Gastroesophageal sphincter (tissue), 4 donors: ENCODE measurements around the gene FBXO11. TPM values are rescaled to one million over a fixed set of nuclear protein-coding genes. Genes with fewer than 3 reads are reported as not detected.
"Not testable (repeated sequence)": the region's sequence is repeated elsewhere in the genome, so short reads cannot be mapped to it uniquely, and the experiment has no call there.

Source experiments
- ATAC-seq: fragments of 150-250 bp; one replicate; pipeline ENCODE4 v1.9.1; 2016; ENCODE audit warnings: mild to moderate bottlenecking, moderate library complexity
- H3K27ac ChIP-seq, 4 donors: fragments of 200-600 bp; sonication (generic) in 3 of 4; 1 replicate in 3 of 4; 2 replicates in 1 of 4; pipeline ENCODE4 v1.5.1; 2016 to 2019
- H3K27me3 ChIP-seq: fragments of 200-600 bp; sonication (generic); one replicate; pipeline ENCODE4 v1.5.1; 2019
- H3K36me3 ChIP-seq, 2 donors: fragments of 200-600 bp; sonication (generic); one replicate each; pipeline ENCODE4 v1.5.1; 2019; ENCODE audit warnings: control low read depth in 1 of 2
- H3K4me1 ChIP-seq, 3 donors: fragments of 200-600 bp; sonication (generic); 1 replicate in 2 of 3; 2 replicates in 1 of 3; pipeline ENCODE4 v1.5.1; 2016 to 2019; ENCODE audit warnings: control low read depth in 2 of 3
- H3K4me3 ChIP-seq, 2 donors: fragments of 200-600 bp; sonication (generic); one replicate each; pipeline ENCODE4 v1.5.1; 2019; ENCODE audit warnings: mild to moderate bottlenecking in 1 of 2, moderate library complexity in 1 of 2
- H3K9me3 ChIP-seq, 3 donors: fragments of 200-600 bp; sonication (generic); one replicate each; pipeline ENCODE4 v1.5.1; 2017 to 2019; ENCODE audit warnings: control low read depth in 2 of 3
- CTCF ChIP-seq, 4 experiments: fragments of 200-600 bp in 2 of 4; fragments of 450-650 bp in 2 of 4; sonication (generic) in 1 of 4; IDR thresholded peaks; one replicate each; pipeline ENCODE4 v1.5.1; 2017 to 2019; ENCODE audit warnings: antibody characterized with exemption in 4 of 4, mild to moderate bottlenecking in 2 of 4, moderate library complexity in 2 of 4
- EP300 ChIP-seq: sonication (generic); formaldehyde crosslinking; IDR thresholded peaks from one replicate; pipeline ENCODE4 v1.6.1; 2017; ENCODE audit warnings: antibody characterized with exemption, mild to moderate bottlenecking
- POLR2A ChIP-seq, 2 donors: fragments of 450-650 bp; IDR thresholded peaks; one replicate each; pipeline ENCODE4 v1.6.1; 2017; ENCODE audit warnings: antibody characterized with exemption in 2 of 2, mild to moderate bottlenecking in 2 of 2, moderate library complexity in 1 of 2
- POLR2AphosphoS5 ChIP-seq: sonication (generic); formaldehyde crosslinking; IDR thresholded peaks from one replicate; pipeline ENCODE4 v1.6.1; 2017; ENCODE audit warnings: antibody characterized with exemption
- WGBS, 2 donors: methylation state at CpG; one replicate each; pipeline ENCODE4 v1.1.5; 2018; ENCODE audit warnings: low coverage in 1 of 2; 5-methylcytosine and 5-hydroxymethylcytosine counted together
- total RNA-seq, 4 donors: library from RNA; depleted of rRNA; stranded (reverse); fragments of >200 nt; gene quantifications; one replicate each; pipeline ENCODE4 v1.1.0, GENCODE V29; 2016

Gene FBXO11
- total RNA-seq, 4 donors from 2014 or later, result 39.7 to 59.5 (median 50.8) TPM

DNA sequence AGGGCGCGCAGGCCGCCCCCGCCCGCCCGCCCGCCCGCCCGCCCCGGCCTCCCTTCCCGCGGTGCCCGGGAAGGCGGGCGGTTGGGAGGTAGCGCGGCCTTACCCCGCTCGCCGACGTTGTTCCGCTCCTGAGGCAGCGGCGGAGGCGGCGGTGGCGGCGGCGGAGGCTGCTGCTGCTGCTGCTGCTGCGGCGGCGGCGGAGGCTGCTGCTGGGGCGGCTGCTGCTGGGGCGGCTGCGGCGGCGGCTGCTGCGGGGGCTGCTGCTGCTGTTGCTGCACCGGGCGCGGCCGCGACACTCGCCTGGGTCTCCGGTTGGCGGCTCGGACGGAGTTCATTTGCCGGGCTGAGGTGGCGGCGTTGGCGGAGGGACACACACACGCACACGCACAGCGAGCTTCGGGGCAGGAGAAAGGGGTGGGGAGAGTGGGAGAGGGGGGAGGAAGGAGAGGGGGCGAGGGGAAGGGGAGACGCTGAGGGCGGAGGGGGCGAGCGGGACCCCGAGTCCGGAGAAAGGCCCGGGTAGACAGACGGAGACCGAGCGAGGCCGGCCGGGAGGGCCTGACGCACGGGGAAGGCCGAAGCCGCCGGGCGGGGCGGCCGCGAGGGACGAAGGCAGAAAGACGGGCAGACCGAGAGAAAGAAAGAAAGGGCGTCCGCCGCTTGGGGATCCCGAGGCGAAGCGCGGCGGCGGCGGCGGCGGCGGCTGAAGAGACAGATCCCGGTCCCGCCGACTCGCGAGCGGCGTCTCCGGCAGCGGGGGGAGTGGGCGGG, 727 bp downstream of the FBXO11 start:
- H3K9me3 ChIP-seq, result no peaks in the 10 kb centered on the region
- WGBS, 2 donors, result 0% methylated on average over 8 to 14 of the region's 105 CpGs
- H3K36me3 ChIP-seq, result no peaks in the 10 kb centered on the region
- peak overlapping the region; percentile 87 to 89 for H3K4me3 ChIP-seq
- peak overlapping the region; percentile 92 to 100 (median 98) for H3K27ac ChIP-seq
- no peaks in the 10 kb centered on the region for H3K27me3 ChIP-seq
- no peak for TF ChIP-seq EP300
- no peak for TF ChIP-seq CTCF (IDR thresholded peaks at IDR 0.05)
- TF ChIP-seq POLR2A (IDR thresholded peaks at IDR 0.05), result peak in 1 of 2 donors; percentile 27
- no peak for TF ChIP-seq POLR2AphosphoS5
- peak; percentile 8 for ATAC-seq
- peaks cover 0 to 40% (median 5%) of the 10 kb centered on the region in 3 donors for H3K4me1 ChIP-seq

GRCh38 chr2:47903781-47904490, 2.4 kb downstream of the FBXO11 start:
- peaks cover 4 to 56% (median 9%) of the 10 kb centered on the region in 3 donors for H3K4me1 ChIP-seq
- no peaks in the 10 kb centered on the region for H3K27me3 ChIP-seq
- TF ChIP-seq POLR2A (IDR thresholded peaks at IDR 0.05), result no peak
- no peak for TF ChIP-seq EP300
- no peak for TF ChIP-seq CTCF (IDR thresholded peaks at IDR 0.05)
- no peak for TF ChIP-seq POLR2AphosphoS5
- 1% methylated on average over 9 of the region's 10 CpGs for WGBS, 2 donors
- H3K4me3 ChIP-seq, result peak overlapping the region; percentile 87 to 89
- no peak for ATAC-seq
- H3K9me3 ChIP-seq, result no peaks in the 10 kb centered on the region
- H3K27ac ChIP-seq, result peak overlapping the region; percentile 92 to 100 (median 98)
- H3K36me3 ChIP-seq, result no peaks in the 10 kb centered on the region

DNA sequence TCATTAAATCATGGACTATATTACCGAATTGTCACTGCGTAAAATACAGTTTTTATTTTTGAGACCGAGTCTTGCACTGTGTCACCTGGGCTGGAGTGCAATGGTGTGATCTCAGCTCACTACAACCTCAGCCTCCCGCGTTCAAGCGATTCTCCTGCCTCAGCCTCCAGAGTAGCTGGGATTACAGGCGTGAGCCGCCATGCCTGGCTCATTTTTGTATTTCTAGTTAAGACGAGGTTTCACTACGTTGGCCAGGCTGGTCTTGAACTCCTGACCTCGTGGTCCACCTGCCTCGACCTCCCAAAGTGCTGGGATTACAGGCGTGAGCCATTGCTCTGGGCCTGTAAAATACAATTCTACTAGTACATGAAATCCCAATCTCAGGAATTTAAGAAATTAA, 4.4 kb downstream of the FBXO11 start:
- not testable (repeated sequence) for H3K4me3 ChIP-seq, ATAC-seq, H3K9me3 ChIP-seq, H3K27ac ChIP-seq, H3K27me3 ChIP-seq, H3K36me3 ChIP-seq
- 93 to 94% methylated on average over 3 to 13 of the region's 13 CpGs for WGBS, 2 donors
- H3K4me1 ChIP-seq, result peaks cover 4 to 67% (median 9%) of the 10 kb centered on the region in 3 donors

DNA sequence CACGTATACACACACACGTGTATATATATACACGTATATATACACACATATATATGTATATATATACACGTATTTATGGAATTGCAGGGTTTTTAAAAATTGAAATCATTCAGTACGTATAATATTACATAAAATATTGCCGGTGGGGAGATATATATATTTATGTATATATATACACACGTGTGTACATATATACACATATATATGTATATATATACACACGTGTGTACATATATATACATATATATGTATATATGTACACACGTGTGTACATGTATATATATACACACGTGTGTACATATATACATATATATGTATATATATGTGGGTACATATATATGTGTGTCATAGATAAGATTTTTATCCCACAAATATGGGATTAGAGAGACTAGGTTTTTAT, 5.4 kb downstream of the FBXO11 start:
- no peak for TF ChIP-seq POLR2A (IDR thresholded peaks at IDR 0.05)
- no peak for TF ChIP-seq CTCF (IDR thresholded peaks at IDR 0.05)
- Histone ChIP-seq H3K4me3 (no peak overlapping the region), H3K9me3 (no peaks in the 10 kb centered on the region), H3K36me3 (no peaks in the 10 kb centered on the region), H3K27ac (no peak overlapping the region), H3K27me3 (no peaks in the 10 kb centered on the region), H3K4me1 (peaks cover 4 to 77% (median 14%) of the 10 kb centered on the region in 3 donors)
- ATAC-seq, result no peak
- 63 to 72% methylated on average over 10 of the region's 10 CpGs for WGBS, 2 donors

GRCh38 chr2:47899915-47900816, 6.1 kb downstream of the FBXO11 start:
- H3K27me3 ChIP-seq, result no peaks in the 10 kb centered on the region
- TF ChIP-seq POLR2A (IDR thresholded peaks at IDR 0.05) (no peak), EP300 (no peak), CTCF (IDR thresholded peaks at IDR 0.05) (no peak), POLR2AphosphoS5 (no peak)
- WGBS, 2 donors, result 54 to 56% methylated on average over 16 to 18 of the region's 25 CpGs
- H3K36me3 ChIP-seq, result no peaks in the 10 kb centered on the region
- peaks cover 4 to 84% (median 14%) of the 10 kb centered on the region in 3 donors for H3K4me1 ChIP-seq
- H3K4me3 ChIP-seq, result no peak overlapping the region
- no peaks in the 10 kb centered on the region for H3K9me3 ChIP-seq
- no peak for ATAC-seq
- H3K27ac ChIP-seq, result peak overlapping the region in 3 of 4 donors; percentile 30 to 46 (median 46)
